Activated naive CD4-positive, alpha-beta T cell treated with anti-CD3 and anti-CD28 coated beads, Interleukin-2, amount 10 ng/mL, durations not matched to agents 7 days and 5 days (primary cell): ENCODE measurements around the gene MBP.

Experiments
- CTCF ChIA-PET: fragments of 350-600 bp; sonication (Branson Sonifier 250); formaldehyde crosslinking; loops from one replicate; lab custom pipeline; 2021; ENCODE audit warnings: antibody characterized with exemption; lab: Charles Lee
- DNase-seq: peaks from one replicate; pipeline ENCODE4 v3.0.0-alpha.2; 2020
- H3K27ac Mint-ChIP-seq: one replicate; pipeline ENCODE4 v1.8.0; 2021; ENCODE audit warnings: mild to moderate bottlenecking, moderate library complexity, mixed read lengths
- H3K27me3 Mint-ChIP-seq: one replicate; pipeline ENCODE4 v1.8.0; 2021; ENCODE audit warnings: mild to moderate bottlenecking, mixed read lengths
- H3K36me3 Mint-ChIP-seq: one replicate; pipeline ENCODE4 v1.8.0; 2021; ENCODE audit warnings: mixed read lengths
- H3K4me1 Mint-ChIP-seq: one replicate; pipeline ENCODE4 v1.8.0; 2021; ENCODE audit warnings: mixed read lengths
- H3K4me3 Mint-ChIP-seq: one replicate; pipeline ENCODE4 v1.8.0; 2021; ENCODE audit warnings: mild to moderate bottlenecking, moderate library complexity, mixed read lengths
- H3K9me3 Mint-ChIP-seq: one replicate; pipeline ENCODE4 v1.8.0; 2021; ENCODE audit warnings: mixed read lengths

The MBP gene

DNA sequence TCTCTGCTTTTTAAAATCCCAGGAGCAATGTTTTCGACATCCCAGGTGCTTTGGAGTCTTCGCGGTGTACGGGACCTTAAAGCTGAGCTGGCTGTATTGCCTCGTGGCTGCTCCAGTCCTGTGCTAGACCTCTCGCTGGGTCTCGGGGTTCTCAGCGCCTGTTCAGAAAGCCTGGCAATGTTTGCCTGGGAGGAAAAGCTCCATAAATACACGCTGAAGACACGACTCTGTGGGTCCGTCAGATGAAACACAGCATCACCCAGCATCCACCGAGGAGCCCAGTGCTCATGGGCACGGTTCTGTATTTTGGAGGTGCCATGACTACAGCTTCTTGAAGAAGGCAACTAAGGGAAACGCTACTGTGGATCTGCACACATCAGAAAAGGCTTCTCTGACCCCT, 21.6 kb downstream of the MBP start:
- Mint-ChIP-seq H3K36me3 (peaks cover 60% of the 10 kb centered on the region), H3K9me3 (peaks cover 4% of the 10 kb centered on the region), H3K4me3 (no peak overlapping the region), H3K4me1 (peaks cover 95% of the 10 kb centered on the region), H3K27ac (peak overlapping the region; percentile 58), H3K27me3 (no peaks in the 10 kb centered on the region)
- CTCF ChIA-PET: interaction anchor here (1.1 to 4.4 kb wide), 2 partner anchors 12 to 86 kb away, joined by 3 to 31 read pairs; no protein-coding TSS in a partner anchor
- no peak for DNase-seq

DNA sequence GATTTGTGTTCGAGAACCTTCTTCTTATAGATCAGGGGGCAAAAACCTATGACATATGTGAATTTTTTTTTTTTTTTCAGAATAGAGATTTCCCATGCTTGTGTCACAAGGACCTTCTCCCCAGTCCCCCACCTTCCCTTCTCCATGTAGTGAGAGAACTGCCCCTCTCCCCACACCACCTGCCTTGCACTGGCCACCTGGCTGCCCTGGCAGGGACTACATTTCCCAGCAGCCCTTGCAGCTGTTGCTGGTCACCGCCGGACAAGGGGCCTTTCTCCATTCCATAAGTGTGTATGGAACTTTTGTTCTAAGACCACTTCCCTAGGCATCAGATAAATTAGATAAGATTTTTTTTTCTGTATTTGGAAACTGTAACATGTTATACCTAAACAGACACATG, 22.2 kb downstream of the MBP start:
- no peak overlapping the region for H3K4me3 Mint-ChIP-seq
- H3K27me3 Mint-ChIP-seq: no peaks in the 10 kb centered on the region
- peaks cover 4% of the 10 kb centered on the region for H3K9me3 Mint-ChIP-seq
- peaks cover 96% of the 10 kb centered on the region for H3K4me1 Mint-ChIP-seq
- peak overlapping the region; percentile 22 for H3K27ac Mint-ChIP-seq
- CTCF ChIA-PET: interaction anchor here (4.4 kb wide), 1 partner anchor 12 kb away, joined by 31 read pairs; no protein-coding TSS in a partner anchor
- H3K36me3 Mint-ChIP-seq: peaks cover 66% of the 10 kb centered on the region
- DNase-seq: no peak

DNA sequence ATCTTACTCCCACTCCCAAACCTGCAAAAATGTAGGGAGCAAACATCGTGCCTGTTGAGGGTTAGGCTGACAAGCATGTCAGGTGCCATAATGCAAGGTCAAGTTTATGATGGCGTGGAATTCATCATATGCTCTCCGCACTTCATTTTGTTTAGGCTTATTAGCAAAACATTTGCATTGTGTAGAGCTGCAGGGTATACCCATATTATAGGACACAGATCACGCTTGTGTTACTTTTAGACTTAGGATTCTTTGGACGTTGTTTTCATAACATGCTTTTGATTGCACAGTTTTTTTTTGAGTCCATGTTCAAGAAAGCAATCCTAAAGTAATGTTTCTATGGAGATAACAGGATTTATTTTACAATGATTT, 22.9 kb downstream of the MBP start:
- Mint-ChIP-seq H3K4me1 (peaks cover 96% of the 10 kb centered on the region), H3K4me3 (no peak overlapping the region), H3K9me3 (peaks cover 4% of the 10 kb centered on the region), H3K27ac (peak overlapping the region; percentile 66), H3K27me3 (no peaks in the 10 kb centered on the region), H3K36me3 (peaks cover 69% of the 10 kb centered on the region)
- CTCF ChIA-PET: interaction anchor here (1.0 to 4.4 kb wide), 2 partner anchors 13 to 58 kb away, joined by 3 to 31 read pairs; no protein-coding TSS in a partner anchor
- DNase-seq: no peak

DNA sequence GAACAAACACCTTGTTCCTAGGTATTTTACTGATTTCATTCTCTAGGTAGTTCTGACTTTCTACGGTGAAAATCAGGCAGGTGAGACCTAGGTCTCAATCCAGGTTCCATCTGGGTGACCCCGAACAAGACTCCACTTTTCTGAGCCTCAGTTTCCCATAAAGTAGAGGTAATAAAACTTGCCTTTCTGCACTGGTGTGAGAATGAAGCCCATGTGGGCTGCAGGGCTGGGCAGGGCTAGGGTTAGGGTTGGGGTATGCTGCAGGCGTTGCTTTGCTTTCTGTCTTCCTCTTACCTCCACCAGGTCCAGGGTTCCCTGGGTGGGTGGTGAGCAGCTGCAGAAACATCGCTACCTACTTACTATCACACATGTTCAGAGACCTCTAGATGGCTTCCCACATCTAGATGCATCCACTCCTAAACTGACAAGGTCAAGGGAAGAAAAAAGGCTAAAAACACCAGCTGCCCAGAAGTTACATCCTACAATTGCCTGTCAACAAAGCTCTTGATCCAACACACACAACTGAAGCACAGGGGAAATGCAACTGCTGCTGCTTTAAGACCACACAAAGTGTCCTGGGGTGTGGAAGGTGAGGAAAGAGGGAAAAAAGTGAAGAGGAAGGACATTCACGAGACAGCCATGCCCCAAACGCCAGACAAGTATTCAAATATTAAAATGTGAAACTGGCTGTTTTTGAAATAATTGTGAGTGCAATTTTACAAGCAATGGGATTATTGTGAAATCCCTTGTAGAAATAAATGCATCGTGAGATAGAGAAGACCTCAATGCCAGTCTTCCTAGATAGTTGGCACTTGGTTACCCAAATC, 23.5 kb downstream of the MBP start:
- Mint-ChIP-seq H3K9me3 (peaks cover 4% of the 10 kb centered on the region), H3K27me3 (no peaks in the 10 kb centered on the region), H3K4me3 (no peak overlapping the region), H3K4me1 (peaks cover 95% of the 10 kb centered on the region), H3K36me3 (peaks cover 70% of the 10 kb centered on the region), H3K27ac (peak overlapping the region; percentile 38)
- no peak for DNase-seq
- CTCF ChIA-PET: interaction anchor here (1.0 to 4.4 kb wide), 4 partner anchors 14 to 109 kb away, joined by 3 to 31 read pairs (median 4); no protein-coding TSS in a partner anchor

DNA sequence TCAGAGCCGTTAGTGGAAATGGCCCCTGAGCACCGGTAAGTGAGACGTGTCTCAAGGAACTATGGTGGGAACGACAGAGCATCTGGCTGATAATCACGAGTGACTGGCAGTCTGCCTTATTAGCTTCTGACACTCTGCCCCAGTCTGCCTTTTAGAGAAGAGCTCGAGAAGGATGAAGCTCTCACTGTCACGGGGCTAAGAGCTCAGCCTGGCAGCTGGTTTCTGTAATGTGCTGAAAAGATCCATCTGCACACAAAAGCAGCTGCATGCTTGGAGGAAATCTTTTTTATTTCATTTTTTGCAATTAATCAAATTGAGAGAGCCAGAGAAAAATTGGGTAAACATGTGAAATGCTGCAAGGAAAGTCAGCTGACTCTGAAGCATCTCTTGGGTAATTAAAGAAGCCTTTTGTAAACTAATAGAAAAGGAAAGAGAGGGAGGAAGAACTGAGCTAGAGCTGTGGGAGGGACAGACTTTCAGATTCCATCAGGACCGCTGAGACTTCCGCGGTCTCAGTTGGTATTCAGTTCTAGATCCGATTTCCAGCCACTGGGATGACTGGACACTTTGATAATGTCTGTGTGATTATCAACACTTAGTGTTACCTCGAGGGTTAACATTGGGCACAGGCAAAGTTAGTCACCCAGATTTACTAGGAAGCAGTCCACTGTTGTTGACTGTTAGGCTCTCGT, 24.4 kb downstream of the MBP start:
- Mint-ChIP-seq H3K4me3 (peak overlapping the region; percentile 40), H3K9me3 (peaks cover 4% of the 10 kb centered on the region), H3K27me3 (no peaks in the 10 kb centered on the region), H3K4me1 (peaks cover 96% of the 10 kb centered on the region), H3K36me3 (peaks cover 73% of the 10 kb centered on the region), H3K27ac (peak overlapping the region; percentile 90)
- peak; percentile 29 for DNase-seq
- CTCF ChIA-PET: interaction anchor here (0.6 to 4.4 kb wide), 6 partner anchors 15 to 265 kb away, joined by 3 to 31 read pairs (median 4); no protein-coding TSS in a partner anchor

DNA sequence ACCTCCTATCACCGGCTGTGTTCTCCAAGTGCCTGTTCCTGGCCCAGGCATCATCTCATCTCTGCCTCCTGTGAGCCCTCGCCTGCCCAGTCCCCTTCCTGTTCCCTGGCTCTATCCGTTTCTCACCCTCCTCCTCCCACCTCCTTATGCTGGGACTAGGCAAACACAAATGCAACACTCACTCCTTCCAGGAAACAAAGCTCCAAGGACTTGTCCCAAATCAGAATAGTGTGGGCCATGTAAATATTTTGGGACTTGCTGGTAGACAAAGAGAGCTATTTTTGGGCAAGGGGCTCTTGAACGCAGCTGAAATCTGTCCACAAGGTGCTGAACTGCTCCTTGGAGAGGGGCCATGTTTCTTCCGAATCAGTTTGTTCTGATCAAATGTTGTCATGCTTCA, 25.3 kb downstream of the MBP start:
- DNase-seq: no peak
- Mint-ChIP-seq H3K36me3 (peaks cover 70% of the 10 kb centered on the region), H3K4me3 (peak overlapping the region; percentile 24), H3K27ac (peak overlapping the region; percentile 90), H3K4me1 (peaks cover 97% of the 10 kb centered on the region), H3K27me3 (no peaks in the 10 kb centered on the region), H3K9me3 (peaks cover 4% of the 10 kb centered on the region)
- CTCF ChIA-PET: interaction anchor here (0.6 to 4.4 kb wide), 3 partner anchors 9 to 104 kb away, joined by 3 to 31 read pairs (median 3); no protein-coding TSS in a partner anchor

DNA sequence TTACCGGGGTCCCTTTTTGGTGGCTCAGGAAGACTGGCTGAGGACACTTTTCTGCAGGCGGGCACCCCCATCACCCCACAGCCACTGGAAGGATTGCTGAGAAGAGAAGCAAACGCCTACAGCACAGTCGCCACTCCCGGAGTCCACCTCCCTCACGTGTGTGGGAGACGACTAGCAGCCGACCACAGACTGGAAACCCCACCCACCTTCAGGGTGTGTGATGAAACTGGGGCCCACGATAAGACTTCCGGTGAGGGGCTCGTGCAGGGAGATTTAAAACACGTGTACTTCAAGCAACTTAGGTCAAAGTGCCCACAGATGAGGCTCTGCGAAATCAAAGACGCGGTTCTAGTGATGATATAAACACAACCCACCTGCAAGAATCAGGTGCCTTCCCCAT, 26.3 kb downstream of the MBP start:
- H3K4me3 Mint-ChIP-seq: peak overlapping the region; percentile 46
- H3K27me3 Mint-ChIP-seq: no peaks in the 10 kb centered on the region
- CTCF ChIA-PET: interaction anchor here (0.9 to 1.6 kb wide), 3 partner anchors 10 to 104 kb away, joined by 3 read pairs; no protein-coding TSS in a partner anchor
- peak overlapping the region; percentile 90 for H3K27ac Mint-ChIP-seq
- H3K4me1 Mint-ChIP-seq: peaks cover 97% of the 10 kb centered on the region
- peaks cover 4% of the 10 kb centered on the region for H3K9me3 Mint-ChIP-seq
- peak; percentile 87 for DNase-seq
- peaks cover 69% of the 10 kb centered on the region for H3K36me3 Mint-ChIP-seq

DNA sequence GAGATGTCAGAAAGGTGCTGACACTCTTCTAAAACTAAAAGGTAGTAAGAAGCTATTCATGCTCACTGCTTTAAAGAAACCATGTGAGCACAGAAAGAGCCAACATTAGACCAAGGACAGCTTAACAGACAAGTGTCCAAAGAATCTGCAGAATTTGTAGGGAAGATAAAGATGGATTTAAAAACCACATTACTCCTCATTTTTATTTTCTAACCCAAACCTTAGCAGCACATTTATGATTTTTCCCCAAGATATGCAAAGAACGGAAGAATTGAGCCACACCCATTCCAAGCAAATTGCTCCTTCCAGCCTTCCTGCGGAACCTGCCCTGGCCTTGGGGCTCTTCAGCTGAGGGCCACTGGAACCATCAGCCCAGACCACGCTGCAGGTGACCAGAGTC, 26.9 kb downstream of the MBP start:
- DNase-seq: no peak
- Mint-ChIP-seq H3K9me3 (peaks cover 4% of the 10 kb centered on the region), H3K36me3 (peaks cover 67% of the 10 kb centered on the region), H3K4me1 (peaks cover 98% of the 10 kb centered on the region), H3K27me3 (no peaks in the 10 kb centered on the region), H3K27ac (peak overlapping the region; percentile 90), H3K4me3 (peak overlapping the region; percentile 46)
- CTCF ChIA-PET: interaction anchor here (0.8 to 1.7 kb wide), 7 partner anchors 8 to 105 kb away, joined by 3 to 10 read pairs (median 3); no protein-coding TSS in a partner anchor

DNA sequence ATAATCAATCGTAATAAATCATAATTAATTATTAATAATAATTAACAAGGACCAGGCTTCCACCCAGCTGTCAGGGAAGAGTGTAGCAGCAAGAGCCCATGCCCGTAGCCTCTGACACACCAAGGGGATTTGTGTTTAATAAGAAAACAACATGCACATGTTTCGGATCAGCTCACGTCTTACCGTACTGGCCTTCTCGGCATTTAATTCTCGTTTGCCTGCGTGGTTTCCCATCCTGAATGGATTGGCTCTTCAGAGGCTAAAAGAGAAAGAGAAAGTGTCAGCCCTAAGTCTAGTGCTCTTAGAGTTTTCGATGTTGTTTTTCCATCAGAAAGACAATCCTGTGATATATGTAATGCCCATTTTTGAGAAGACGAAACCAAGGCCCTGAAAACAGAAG, 27.6 kb downstream of the MBP start:
- peaks cover 68% of the 10 kb centered on the region for H3K36me3 Mint-ChIP-seq
- peak; percentile 40 for DNase-seq

DNA sequence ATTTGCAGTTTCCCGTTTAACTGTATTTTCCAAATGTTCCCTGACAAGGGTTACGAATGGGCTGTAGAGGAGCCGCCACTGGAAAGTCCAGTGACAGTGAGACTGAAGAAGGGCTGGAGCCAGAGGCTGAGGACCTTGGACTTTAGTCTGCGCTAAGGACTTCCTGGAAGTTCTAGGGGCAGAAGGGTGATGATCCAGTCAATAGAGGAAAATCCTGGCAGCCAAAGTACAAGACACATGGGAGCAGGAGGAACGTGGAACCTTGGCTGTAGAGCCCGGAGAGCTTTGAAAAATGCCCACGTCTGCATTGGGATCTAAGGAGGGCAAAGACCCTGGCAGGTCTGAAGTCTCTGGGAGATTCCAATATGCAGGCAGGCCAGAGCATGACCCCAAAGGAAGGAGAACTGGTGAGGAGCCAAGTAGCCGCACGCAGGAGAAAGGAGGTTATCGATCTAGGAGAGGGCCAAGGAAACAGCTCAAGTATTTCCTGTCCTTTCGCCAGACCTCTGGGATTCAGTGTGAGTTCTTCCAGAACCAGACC, 28.5 kb downstream of the MBP start:
- no peak for DNase-seq
- H3K27ac Mint-ChIP-seq: peak overlapping the region; percentile 100
- H3K4me1 Mint-ChIP-seq: peaks cover 99% of the 10 kb centered on the region
- no peaks in the 10 kb centered on the region for H3K27me3 Mint-ChIP-seq
- CTCF ChIA-PET: interaction anchor here (0.7 to 1.5 kb wide), 3 partner anchors 28 to 35 kb away, joined by 3 read pairs; no protein-coding TSS in a partner anchor
- peaks cover 71% of the 10 kb centered on the region for H3K36me3 Mint-ChIP-seq
- no peak overlapping the region for H3K4me3 Mint-ChIP-seq
- H3K9me3 Mint-ChIP-seq: peaks cover 4% of the 10 kb centered on the region

More for the DNA sequence above, 27.6 kb downstream of the MBP start:
- H3K4me3 Mint-ChIP-seq: peak overlapping the region; percentile 46
- peaks cover 4% of the 10 kb centered on the region for H3K9me3 Mint-ChIP-seq
- H3K27ac Mint-ChIP-seq: peak overlapping the region; percentile 90
- peaks cover 99% of the 10 kb centered on the region for H3K4me1 Mint-ChIP-seq
- CTCF ChIA-PET: interaction anchor here (0.7 to 1.7 kb wide), 6 partner anchors 9 to 100 kb away, joined by 3 to 10 read pairs (median 3); no protein-coding TSS in a partner anchor
- H3K27me3 Mint-ChIP-seq: no peaks in the 10 kb centered on the region

DNA sequence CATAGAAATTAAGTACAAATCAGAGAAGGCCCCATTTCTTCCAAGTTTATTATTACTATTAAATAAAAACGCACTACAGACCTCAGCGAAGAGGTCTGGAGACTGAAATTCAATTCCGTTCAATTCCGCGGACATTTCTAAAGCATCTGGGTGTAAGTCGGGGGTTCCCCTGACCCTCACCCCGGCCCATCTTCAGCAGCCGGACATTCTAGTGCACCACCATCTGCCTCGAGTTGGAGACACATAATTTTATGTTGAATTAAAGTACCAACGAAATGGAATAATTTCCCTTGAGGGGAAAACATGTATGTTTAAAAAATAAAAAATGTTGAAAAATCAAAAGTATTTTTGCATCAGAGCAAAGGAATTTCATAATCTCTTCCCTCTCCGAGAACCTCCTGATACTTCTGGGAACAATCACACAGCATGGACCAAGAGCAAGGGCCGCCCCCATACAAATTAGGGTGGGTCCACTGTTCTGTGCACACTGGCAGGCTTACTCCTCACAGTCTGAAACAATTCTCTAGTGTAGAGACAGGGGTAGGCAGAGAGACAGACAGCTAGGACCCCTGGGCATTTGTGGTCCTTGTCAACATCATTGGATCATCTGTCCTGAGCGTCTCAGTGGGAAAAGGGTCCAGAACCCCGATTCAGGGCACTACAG, 29.3 kb downstream of the MBP start:
- H3K36me3 Mint-ChIP-seq: peaks cover 77% of the 10 kb centered on the region

DNA sequence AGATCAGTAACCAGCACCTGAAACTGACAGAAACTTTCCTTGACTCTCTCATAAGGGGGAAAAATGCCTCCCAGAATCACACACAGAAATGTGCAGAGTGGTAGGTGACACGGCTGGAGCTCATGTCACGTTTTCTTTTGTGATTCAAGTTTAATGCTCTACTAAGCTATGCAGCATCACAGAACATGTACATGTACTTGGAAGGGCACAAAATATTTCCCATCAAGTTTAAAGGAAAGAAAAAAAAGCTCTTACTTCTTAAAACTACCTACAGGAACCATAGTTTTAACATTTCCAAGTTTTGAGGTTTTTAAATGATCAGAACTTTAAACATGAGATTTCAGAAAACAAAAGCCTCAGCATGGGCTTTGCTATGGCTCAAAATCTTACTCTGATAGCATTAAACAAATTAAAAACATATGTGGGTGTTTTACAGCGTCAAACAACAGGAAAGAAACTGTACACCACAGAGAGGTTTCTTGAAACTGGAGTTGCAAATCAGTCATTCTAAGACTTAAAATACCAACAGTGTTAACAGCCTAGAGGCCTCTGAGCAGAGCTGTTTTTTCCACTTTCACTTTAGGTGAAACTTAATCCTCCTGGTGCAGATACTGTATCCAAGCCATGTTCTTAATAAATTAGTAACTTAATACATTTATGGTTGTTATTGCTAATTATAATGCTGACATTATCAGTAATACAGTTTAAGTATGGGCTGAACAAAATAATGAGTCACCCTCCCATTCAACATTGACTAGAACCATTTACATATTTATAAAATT, 30.1 kb downstream of the MBP start:
- CTCF ChIA-PET: interaction anchor here (0.9 to 2.8 kb wide), 7 partner anchors 21 to 109 kb away, joined by 3 to 17 read pairs (median 4); no protein-coding TSS in a partner anchor
- Mint-ChIP-seq H3K27me3 (no peaks in the 10 kb centered on the region), H3K4me3 (peak overlapping the region; percentile 74), H3K9me3 (peaks cover 4% of the 10 kb centered on the region), H3K36me3 (peaks cover 82% of the 10 kb centered on the region), H3K4me1 (peaks cover 98% of the 10 kb centered on the region), H3K27ac (peak overlapping the region; percentile 100)
- no peak for DNase-seq

More for the DNA sequence above, 29.3 kb downstream of the MBP start:
- Mint-ChIP-seq H3K27me3 (no peaks in the 10 kb centered on the region), H3K9me3 (peaks cover 4% of the 10 kb centered on the region), H3K4me1 (peaks cover 99% of the 10 kb centered on the region), H3K27ac (peak overlapping the region; percentile 100), H3K4me3 (no peak overlapping the region)
- CTCF ChIA-PET: interaction anchor here (0.9 to 2.5 kb wide), 4 partner anchors 20 to 108 kb away, joined by 3 to 14 read pairs (median 6); no protein-coding TSS in a partner anchor
- no peak for DNase-seq
